Transverse colon (tissue), 4 donors: ENCODE data around the gene CCR2. TPM values are rescaled to one million over a fixed set of nuclear protein-coding genes. Genes with fewer than 3 reads are reported as not detected.

Source experiments
- DNase-seq: peaks from one replicate; pipeline ENCODE4 v3.0.0-alpha.2; 2019
- H3K27ac ChIP-seq, 4 donors: fragments of 200-600 bp; sonication (generic); 2 replicates each; pipeline ENCODE4 v1.5.1; 2016 to 2018; ENCODE audit warnings: inconsistent platforms in 4 of 4
- H3K27me3 ChIP-seq: fragments of 200-600 bp; sonication (generic); 2 replicates; pipeline ENCODE4 v1.5.1; 2017; ENCODE audit warnings: inconsistent platforms
- H3K36me3 ChIP-seq, 4 donors: fragments of 200-600 bp; sonication (generic); 2 replicates each; pipeline ENCODE4 v1.5.1; 2017 to 2019; ENCODE audit warnings: inconsistent platforms in 4 of 4
- H3K4me1 ChIP-seq, 4 donors: fragments of 200-600 bp; sonication (generic); 2 replicates each; pipeline ENCODE4 v1.5.1; 2017 to 2020; ENCODE audit warnings: inconsistent platforms in 4 of 4
- H3K4me3 ChIP-seq, 4 donors: fragments of 200-600 bp; sonication (generic); 1 replicate in 1 of 4; 2 replicates in 3 of 4; pipeline versions ENCODE4 v1.5.1 to v1.6.1; 2017 to 2019; ENCODE audit warnings: inconsistent platforms in 4 of 4
- H3K9me3 ChIP-seq, 2 donors: fragments of 200-600 bp; sonication (generic); 2 replicates each; pipeline ENCODE4 v1.5.1; 2017 to 2019; ENCODE audit warnings: inconsistent platforms in 2 of 2
- CTCF ChIP-seq, 5 experiments: fragments of 200-600 bp in 3 of 5; fragments of 450-650 bp in 2 of 5; sonication (generic) in 3 of 5; IDR thresholded peaks; 1 replicate in 2 of 5; 2 replicates in 3 of 5; pipeline ENCODE4 v1.5.1; 2016 to 2017; ENCODE audit warnings: antibody characterized with exemption in 5 of 5, inconsistent platforms in 3 of 5, mild to moderate bottlenecking in 2 of 5, moderate library complexity in 1 of 5
- EP300 ChIP-seq: sonication (generic); formaldehyde crosslinking; IDR thresholded peaks from one replicate; pipeline ENCODE4 v1.6.1; 2017; ENCODE audit warnings: antibody characterized with exemption, low read depth
- POLR2A ChIP-seq: fragments of 450-650 bp; IDR thresholded peaks from one replicate; pipeline ENCODE4 v1.6.1; 2016; ENCODE audit warnings: antibody characterized with exemption, mild to moderate bottlenecking, moderate library complexity
- POLR2AphosphoS5 ChIP-seq, 3 donors: sonication (generic); formaldehyde crosslinking; IDR thresholded peaks; one replicate each; pipeline ENCODE4 v1.6.1; 2016; ENCODE audit warnings: antibody characterized with exemption in 3 of 3
- WGBS, 2 donors: methylation state at CpG; one replicate each; pipeline ENCODE4 v1.1.5; 2018; ENCODE audit warnings: low coverage in 1 of 2; 5-methylcytosine and 5-hydroxymethylcytosine counted together
- in situ Hi-C, 4 donors: fragments of 200-750 bp; cut with MboI; loops; one replicate each; pipeline versions ENCODE4 v1.15.0 to v1.15.1; 2017; ENCODE audit warnings: low sequenced_read_pairs in 3 of 4, low pct_ligation_motif_present in 1 of 4, low pct_unique_long_range_greater_than_20kb in 1 of 4
- intact Hi-C: fragments of 100-400 bp; cut with DNase I; formaldehyde crosslinking; loops from one replicate; pipeline ENCODE4 v1.15.1; 2023; ENCODE audit warnings: low total_unique reads
- total RNA-seq, 4 donors: library from RNA; depleted of rRNA; stranded (reverse); fragments of >200 nt; gene quantifications; one replicate each; pipeline ENCODE4 v1.1.0, GENCODE V29; 2016

Gene CCR2
- total RNA-seq, 4 donors from 2014 or later: 1.8 to 4.6 TPM; not detected in 2

GRCh38 chr3:46369151-46369550, 15.2 kb downstream of the CCR2 start:
- Histone ChIP-seq H3K4me3 (no peak overlapping the region), H3K27me3 (no peaks in the 10 kb centered on the region), H3K36me3 (no peaks in the 10 kb centered on the region), H3K4me1 (no peaks in the 10 kb centered on the region), H3K27ac (peak overlapping the region in 3 of 4 donors; percentile 16 to 56 (median 17)), H3K9me3 (no peaks in the 10 kb centered on the region)
- in situ Hi-C loops: loop anchor here (5.0 to 25.0 kb wide), 6 partner anchors 84 to 432 kb away; partner anchors contain the start of gene CXCR6 (in 2 of the 4)
- DNase-seq: no peak
- TF ChIP-seq POLR2AphosphoS5 (IDR thresholded peaks at IDR 0.05): no peak
- TF ChIP-seq POLR2A: no peak
- no peak for TF ChIP-seq CTCF (IDR thresholded peaks at IDR 0.05)
- no peak for TF ChIP-seq EP300
- intact Hi-C loops: no loop called here
- 51 to 78% methylated on average over 3 to 4 of the region's 4 CpGs for WGBS, 2 donors

GRCh38 chr3:46369675-46370132, 15.8 kb downstream of the CCR2 start:
- intact Hi-C loops: no loop called here

GRCh38 chr3:46370839-46371518, 17.1 kb downstream of the CCR2 start, which contains the start of gene CCR5:
CCR5 (plus strand) TSS chr3:46370946; CDS start chr3:46372903, 1,957 bp downstream.
- peak within 1 kb of the TSS; percentile 16 to 56 (median 32) for H3K27ac ChIP-seq
- in situ Hi-C loops: loop anchor here in 2 of 4 donors (10.0 to 25.0 kb wide), 3 partner anchors 284 to 434 kb away; partner anchors contain the start of gene CXCR6 (in 1 of the 2)
- TF ChIP-seq EP300: no peak
- TF ChIP-seq POLR2A: peak; percentile 35
- TF ChIP-seq POLR2AphosphoS5 (IDR thresholded peaks at IDR 0.05): peak in 1 of 3 donors; percentile 10
- H3K9me3 ChIP-seq: no peaks in the 10 kb centered on the region
- H3K27me3 ChIP-seq: no peaks in the 10 kb centered on the region
- no peak for DNase-seq
- H3K4me3 ChIP-seq: peak within 1 kb of the TSS in 1 of 4 donors; percentile 19
- 33 to 40% methylated on average over 5 of the region's 5 CpGs for WGBS, 2 donors
- intact Hi-C loops: no loop called here
- no peaks in the 10 kb centered on the region for H3K36me3 ChIP-seq
- no peaks in the 10 kb centered on the region for H3K4me1 ChIP-seq

More at GRCh38 chr3:46369675-46370132, 15.8 kb downstream of the CCR2 start:
- no peaks in the 10 kb centered on the region for H3K36me3 ChIP-seq
- H3K9me3 ChIP-seq: no peaks in the 10 kb centered on the region
- TF ChIP-seq EP300: no peak
- TF ChIP-seq CTCF (IDR thresholded peaks at IDR 0.05): no peak
- no peak for TF ChIP-seq POLR2AphosphoS5 (IDR thresholded peaks at IDR 0.05)
- no peak for TF ChIP-seq POLR2A
- no peaks in the 10 kb centered on the region for H3K27me3 ChIP-seq
- H3K4me1 ChIP-seq: no peaks in the 10 kb centered on the region
- 62% methylated on average over 6 of the region's 6 CpGs; no CpG with 5 or more reads in 1 of the 2 donors for WGBS, 2 donors
- in situ Hi-C loops: loop anchor here (5.0 to 25.0 kb wide), 6 partner anchors 85 to 432 kb away; partner anchors contain the start of gene CXCR6 (in 2 of the 4)
- H3K27ac ChIP-seq: peak overlapping the region; percentile 16 to 56 (median 17)
- no peak for DNase-seq
- no peak overlapping the region for H3K4me3 ChIP-seq

GRCh38 chr3:46371519-46372340, 17.8 kb downstream of the CCR2 start:
- 78 to 81% methylated on average over 6 to 10 of the region's 10 CpGs for WGBS, 2 donors
- H3K27me3 ChIP-seq: no peaks in the 10 kb centered on the region
- H3K9me3 ChIP-seq: no peaks in the 10 kb centered on the region
- TF ChIP-seq CTCF (IDR thresholded peaks at IDR 0.05): no peak
- no peak for TF ChIP-seq EP300
- no peak for TF ChIP-seq POLR2AphosphoS5 (IDR thresholded peaks at IDR 0.05)
- no peak for TF ChIP-seq POLR2A
- H3K36me3 ChIP-seq: no peaks in the 10 kb centered on the region
- H3K4me1 ChIP-seq: no peaks in the 10 kb centered on the region
- H3K4me3 ChIP-seq: peak overlapping the region in 1 of 4 donors; percentile 19
- DNase-seq: no peak
- in situ Hi-C loops: loop anchor here in 2 of 4 donors (10.0 to 25.0 kb wide), 3 partner anchors 284 to 434 kb away; partner anchors contain the start of gene CXCR6 (in 1 of the 2)
- intact Hi-C loops: no loop called here
- peak overlapping the region in 2 of 4 donors; percentile 17 to 56 for H3K27ac ChIP-seq
